SK-N-SH (cell line): ENCODE measurements around the gene TIGD3. TPM values are rescaled to one million over a fixed set of nuclear protein-coding genes. Genes with fewer than 3 reads are reported as not detected.

ENCODE experiments used
- CTCF ChIA-PET: fragments of 300-600, 350-600 bp; formaldehyde crosslinking; extraction: SDS; loops from one replicate; lab custom pipeline; 2021; lab: Yijun Ruan, JAX
- POLR2A ChIA-PET: fragments of 350-600 bp; sonication (Branson Sonifier 250); formaldehyde crosslinking; extraction: SDS; loops from one replicate; lab custom pipeline; 2020; ENCODE audit warnings: antibody characterized with exemption, inconsistent platforms; lab: Yijun Ruan, JAX
- DNase-seq: peaks from one replicate; pipeline ENCODE4 v3.0.0; 2012
- H2AFZ ChIP-seq: fragments of 200-600 bp; sonication (generic); 2 replicates; pipeline ENCODE4 v1.8.1; 2016; ENCODE audit warnings: antibody characterized with exemption, mild to moderate bottlenecking, low read depth
- H3F3A ChIP-seq: fragments of 200-600 bp; sonication (generic); replicated peaks from 2 replicates; pipeline ENCODE3; 2016; ENCODE audit warnings: antibody characterized with exemption, mild to moderate bottlenecking; ENCODE audit not compliant: insufficient read depth
- H3K27ac ChIP-seq, 2 experiments: fragments of 200-500 bp in 1 of 2; fragments of 200-600 bp in 1 of 2; sonication (Bioruptor generic) in 1 of 2; sonication (generic), shearing (Covaris generic) in 1 of 2; 2 replicates each; pipeline versions ENCODE4 v1.5.1 to v1.6.1; 2014 to 2016; ENCODE audit warnings: low read depth in 2 of 2, inconsistent platforms in 1 of 2, low read length in 1 of 2, mild to moderate bottlenecking in 1 of 2, mixed read lengths in 1 of 2
- H3K27me3 ChIP-seq: fragments of 200-600 bp; sonication (generic), shearing (Covaris generic); 2 replicates; pipeline ENCODE4 v1.6.1; 2016; ENCODE audit warnings: mixed run types; ENCODE audit not compliant: insufficient read depth
- H3K36me3 ChIP-seq, 2 experiments: fragments of 200-500 bp in 1 of 2; fragments of 200-600 bp in 1 of 2; sonication (Bioruptor generic) in 1 of 2; sonication (generic) in 1 of 2; replicated peaks in 1 of 2; 2 replicates each; pipeline versions ENCODE3 to v1.5.1; 2014 to 2016; ENCODE audit warnings: low read length in 1 of 2, mild to moderate bottlenecking in 1 of 2; ENCODE audit not compliant: insufficient read depth in 2 of 2, control insufficient read depth in 1 of 2
- H3K4me1 ChIP-seq, 2 experiments: fragments of 200-500 bp in 1 of 2; fragments of 200-600 bp in 1 of 2; sonication (Bioruptor generic) in 1 of 2; sonication (generic), shearing (Covaris generic) in 1 of 2; 2 replicates each; pipeline versions ENCODE4 v1.5.1 to v1.6.1; 2014 to 2016; ENCODE audit warnings: low read depth in 1 of 2, low read length in 1 of 2, mixed run types in 1 of 2; ENCODE audit not compliant: insufficient read depth in 2 of 2, control insufficient read depth in 1 of 2
- H3K4me2 ChIP-seq: fragments of 200-600 bp; sonication (generic), shearing (Covaris generic); 2 replicates; pipeline ENCODE4 v1.6.1; 2017; ENCODE audit warnings: mixed run types
- H3K4me3 ChIP-seq, 2 experiments: fragments of 200-500 bp in 1 of 2; fragments of 200-600 bp in 1 of 2; sonication (Bioruptor generic) in 1 of 2; sonication (generic), shearing (Covaris generic) in 1 of 2; 2 replicates each; pipeline versions ENCODE4 v1.5.1 to v1.8.1; 2014 to 2016; ENCODE audit warnings: low read depth in 2 of 2, inconsistent platforms in 1 of 2, low read length in 1 of 2, mild to moderate bottlenecking in 1 of 2, mixed read lengths in 1 of 2, moderate library complexity in 1 of 2
- H3K79me2 ChIP-seq: fragments of 200-600 bp; sonication (generic); 2 replicates; pipeline ENCODE4 v1.8.1; 2017; ENCODE audit warnings: mild to moderate bottlenecking; ENCODE audit not compliant: insufficient read depth
- H3K9ac ChIP-seq: fragments of 200-600 bp; sonication (generic); 2 replicates; pipeline ENCODE4 v1.6.1; 2017; ENCODE audit warnings: mixed run types
- H3K9me2 ChIP-seq: fragments of 200-600 bp; sonication (generic); 2 replicates; pipeline ENCODE4 v1.6.1; 2017; ENCODE audit warnings: mixed run types
- H3K9me3 ChIP-seq: fragments of 200-600 bp; sonication (generic); 2 replicates; pipeline ENCODE4 v1.6.1; 2017; ENCODE audit warnings: mixed run types, mild to moderate bottlenecking, moderate library complexity
- H4K20me1 ChIP-seq: fragments of 200-600 bp; sonication (generic); 2 replicates; pipeline ENCODE4 v1.6.1; 2017; ENCODE audit warnings: mild to moderate bottlenecking, mixed run types; ENCODE audit not compliant: insufficient read depth
- ELF1 ChIP-seq: IDR thresholded peaks from 2 replicates; pipeline ENCODE4 v1.4.0; 2012
- EP300 ChIP-seq, 2 experiments: IDR thresholded peaks; 2 replicates each; pipeline versions ENCODE4 v1.4.0 to v1.6.1; 2012; ENCODE audit warnings: borderline replicate concordance in 1 of 2, low read depth in 1 of 2, low read length in 1 of 2
- EZH2phosphoT487 ChIP-seq: fragments of 200-600 bp; sonication (generic); IDR thresholded peaks from 2 replicates; pipeline ENCODE4 v1.6.1; 2017; ENCODE audit warnings: low read depth, mixed run types, mild to moderate bottlenecking, antibody characterized with exemption, moderate library complexity, borderline replicate concordance
- FOXJ3 ChIP-seq: sonication (generic); formaldehyde crosslinking; IDR thresholded peaks from 2 replicates; pipeline ENCODE4 v1.5.1; 2020; ENCODE audit warnings: mild to moderate bottlenecking, missing genetic modification reagents
- GABPA ChIP-seq: IDR thresholded peaks from 2 replicates; pipeline ENCODE4 v1.4.0; 2012; ENCODE audit warnings: low read depth, mild to moderate bottlenecking
- GATA2 ChIP-seq: sonication (generic); formaldehyde crosslinking; IDR thresholded peaks from 2 replicates; pipeline ENCODE4 v1.5.0; 2020; ENCODE audit warnings: mild to moderate bottlenecking, missing genetic modification reagents
- JUND ChIP-seq: IDR thresholded peaks from 2 replicates; pipeline ENCODE4 v1.4.0; 2012
- MAX ChIP-seq: IDR thresholded peaks from 2 replicates; pipeline ENCODE4 v1.4.0; 2012; ENCODE audit warnings: low read depth
- MXI1 ChIP-seq: IDR thresholded peaks from 2 replicates; pipeline ENCODE4 v1.6.1; 2012; ENCODE audit warnings: mild to moderate bottlenecking, low read depth, low read length, improper control_type of control experiment
- NRF1 ChIP-seq: IDR thresholded peaks from 2 replicates; pipeline ENCODE4 v1.6.1; 2012; ENCODE audit warnings: low read depth, mild to moderate bottlenecking, low read length
- POLR2AphosphoS5 ChIP-seq: IDR thresholded peaks from 2 replicates; pipeline ENCODE4 v1.6.1; 2012; ENCODE audit warnings: low read depth, low read length
- RAD21 ChIP-seq: IDR thresholded peaks from 2 replicates; pipeline ENCODE4 v1.6.1; 2012; ENCODE audit warnings: mild to moderate bottlenecking, low read length
- RFX5 ChIP-seq: IDR thresholded peaks from 2 replicates; pipeline ENCODE4 v1.6.1; 2012; ENCODE audit warnings: mild to moderate bottlenecking, improper control_type of control experiment, low read length
- RXRA ChIP-seq: IDR thresholded peaks from 2 replicates; pipeline ENCODE4 v1.4.0; 2012; ENCODE audit warnings: low read depth, mild to moderate bottlenecking, borderline replicate concordance
- TCF12 ChIP-seq: IDR thresholded peaks from 2 replicates; pipeline ENCODE4 v1.4.0; 2012
- USF1 ChIP-seq: IDR thresholded peaks from 2 replicates; pipeline ENCODE4 v1.4.0; 2012; ENCODE audit warnings: low read depth, borderline replicate concordance
- USF2 ChIP-seq: fragments of 150-350 bp; IDR thresholded peaks from 2 replicates; pipeline ENCODE4 v1.6.1; 2017; ENCODE audit warnings: antibody characterized with exemption, low read length, low read depth, borderline replicate concordance
- YY1 ChIP-seq: IDR thresholded peaks from 2 replicates; pipeline ENCODE4 v1.4.0; 2012; ENCODE audit warnings: low read depth, mild to moderate bottlenecking
- ZBTB33 ChIP-seq: IDR thresholded peaks from 2 replicates; pipeline ENCODE4 v1.4.0; 2012; ENCODE audit warnings: low read depth, borderline replicate concordance
- WGBS: methylation state at CpG from one replicate; pipeline ENCODE4 v1.1.6; 2017; ENCODE audit warnings: low lambda C conversion rate; 5-methylcytosine and 5-hydroxymethylcytosine counted together
- polyA plus RNA-seq, 3 experiments: library from polyadenylated mRNA; depleted of rRNA; stranded (reverse); fragments of >200 nt; gene quantifications; 2 replicates each; pipeline ENCODE4 v1.2.3, GENCODE V29; 2012

TIGD3 gene
- polyA plus RNA-seq, 1 of the 3 experiments (the other 2 are of a cell fraction) = 0.41 TPM

- H3K4me2 ChIP-seq = no peak overlapping the region
- no peak for TF ChIP-seq MAX
- no peak for TF ChIP-seq GATA2 (CRISPR knock-in tag)
- TF ChIP-seq RXRA = no peak
- peaks cover 3% of the 10 kb centered on the region for H3F3A ChIP-seq
- no peaks in the 10 kb centered on the region for H3K27me3 ChIP-seq
- no peaks in the 10 kb centered on the region for H3K9me3 ChIP-seq
- no peak overlapping the region for H2AFZ ChIP-seq
- DNase-seq = no peak
- WGBS = 93% methylated on average over 13 of the region's 16 CpGs
- H3K4me1 ChIP-seq = no peaks in the 10 kb centered on the region; a peak in 1 of 4 replicates
- H4K20me1 ChIP-seq = no peaks in the 10 kb centered on the region
- ChIA-PET CTCF (interaction anchor here (1.1 to 7.0 kb wide), 2 partner anchors 17 to 112 kb away, joined by 5 to 40 read pairs; no protein-coding TSS in a partner anchor), POLR2A (no interaction called here)
- peaks cover 5% of the 10 kb centered on the region; the same call in 1 of the 2 replicates for H3K79me2 ChIP-seq
- H3K27ac ChIP-seq = no peak overlapping the region
- no peaks in the 10 kb centered on the region for H3K9me2 ChIP-seq
- H3K36me3 ChIP-seq = peaks cover 7 to 31% of the 10 kb centered on the region in 2 experiments
- no peak overlapping the region for H3K9ac ChIP-seq
- H3K4me3 ChIP-seq = no peak overlapping the region
These were observed 43.9 kb downstream of the TIGD3 start for GRCh38 chr11:65398362-65398910.

GRCh38 chr11:65399249-65399648 is 44.7 kb downstream of the TIGD3 start:
- whole genome bisulfite sequencing = 94% methylated on average over 13 of the region's 13 CpGs
- Histone ChIP-seq H3F3A (peaks cover 3% of the 10 kb centered on the region), H3K36me3 (peaks cover 7 to 23% of the 10 kb centered on the region in 2 experiments), H3K4me2 (no peak overlapping the region), H4K20me1 (no peaks in the 10 kb centered on the region), H2AFZ (no peak overlapping the region), H3K27ac (no peak overlapping the region), H3K4me1 (no peaks in the 10 kb centered on the region), H3K9ac (no peak overlapping the region), H3K27me3 (no peaks in the 10 kb centered on the region), H3K4me3 (no peak overlapping the region), H3K9me3 (no peaks in the 10 kb centered on the region), H3K79me2 (peaks cover 5% of the 10 kb centered on the region; the same call in 1 of the 2 replicates), H3K9me2 (no peaks in the 10 kb centered on the region)
- ChIA-PET CTCF (interaction anchor here (1.1 to 7.0 kb wide), 2 partner anchors 17 to 112 kb away, joined by 5 to 40 read pairs; no protein-coding TSS in a partner anchor), POLR2A (no interaction called here)
- no peak for DNase-seq
- TF ChIP-seq USF1 (no peak), EP300 (IDR thresholded peaks at IDR 0.05; ENCODE audit: borderline replicate concordance in 1 of 2, low read depth in 1 of 2, low read length in 1 of 2) (no peak), YY1 (no peak)

- Histone ChIP-seq H2AFZ (no peak overlapping the region), H3K4me3 (no peak overlapping the region), H3F3A (peaks cover 3% of the 10 kb centered on the region), H3K79me2 (peaks cover 3% of the 10 kb centered on the region; the same call in 1 of the 2 replicates), H3K36me3 (peaks cover 7 to 24% of the 10 kb centered on the region in 2 experiments), H3K27ac (no peak overlapping the region), H3K9me2 (no peaks in the 10 kb centered on the region), H3K4me1 (no peaks in the 10 kb centered on the region), H3K27me3 (no peaks in the 10 kb centered on the region), H3K9ac (no peak overlapping the region), H4K20me1 (no peaks in the 10 kb centered on the region), H3K4me2 (no peak overlapping the region), H3K9me3 (no peaks in the 10 kb centered on the region)
- TF ChIP-seq EP300 (IDR thresholded peaks at IDR 0.05; ENCODE audit: borderline replicate concordance in 1 of 2, low read depth in 1 of 2, low read length in 1 of 2) (no peak), GATA2 (CRISPR knock-in tag) (no peak), EZH2phosphoT487 (no peak), YY1 (no peak), ELF1 (no peak), MXI1 (no peak), GABPA (no peak), ZBTB33 (no peak), JUND (no peak), NRF1 (no peak), USF2 (no peak), FOXJ3 (no peak), POLR2AphosphoS5 (no peak), TCF12 (no peak), RFX5 (no peak), RAD21 (no peak)
- ChIA-PET POLR2A (no interaction called here), CTCF (interaction anchor here (1.4 to 7.0 kb wide), 2 partner anchors 16 to 69 kb away, joined by 3 to 40 read pairs; no protein-coding TSS in a partner anchor)
- no peak for DNase-seq
- 87% methylated on average over 3 of the region's 10 CpGs for WGBS
These were observed 45.3 kb downstream of the TIGD3 start for GRCh38 chr11:65399845-65400244.
